ENCODE data around the gene RPA4. TPM values are rescaled to one million over a fixed set of nuclear protein-coding genes. Genes with fewer than 3 reads are reported as not detected.

RPA4 gene
- total and polyA plus RNA-seq, 10 of the 15 experiments (the other 5 are each of a cell fraction or from before 2014, with no cell fraction given) = 0.20 to 1.3 (median 0.43) TPM

GRCh38 chrX:96843566-96843965, 40.1 kb upstream of the RPA4 start (continued):
- TF ChIP-seq E2F8 (IDR thresholded peaks at IDR 0.05; ENCODE audit: low read depth, partially characterized antibody) (no peak), NRF1 (conservative IDR thresholded peaks at IDR 0.05; ENCODE audit: low read depth, low read length) (no peak), BACH1 (IDR thresholded peaks at IDR 0.05; ENCODE audit: borderline replicate concordance) (no peak)
- TF ChIP-seq, protein P1, sequence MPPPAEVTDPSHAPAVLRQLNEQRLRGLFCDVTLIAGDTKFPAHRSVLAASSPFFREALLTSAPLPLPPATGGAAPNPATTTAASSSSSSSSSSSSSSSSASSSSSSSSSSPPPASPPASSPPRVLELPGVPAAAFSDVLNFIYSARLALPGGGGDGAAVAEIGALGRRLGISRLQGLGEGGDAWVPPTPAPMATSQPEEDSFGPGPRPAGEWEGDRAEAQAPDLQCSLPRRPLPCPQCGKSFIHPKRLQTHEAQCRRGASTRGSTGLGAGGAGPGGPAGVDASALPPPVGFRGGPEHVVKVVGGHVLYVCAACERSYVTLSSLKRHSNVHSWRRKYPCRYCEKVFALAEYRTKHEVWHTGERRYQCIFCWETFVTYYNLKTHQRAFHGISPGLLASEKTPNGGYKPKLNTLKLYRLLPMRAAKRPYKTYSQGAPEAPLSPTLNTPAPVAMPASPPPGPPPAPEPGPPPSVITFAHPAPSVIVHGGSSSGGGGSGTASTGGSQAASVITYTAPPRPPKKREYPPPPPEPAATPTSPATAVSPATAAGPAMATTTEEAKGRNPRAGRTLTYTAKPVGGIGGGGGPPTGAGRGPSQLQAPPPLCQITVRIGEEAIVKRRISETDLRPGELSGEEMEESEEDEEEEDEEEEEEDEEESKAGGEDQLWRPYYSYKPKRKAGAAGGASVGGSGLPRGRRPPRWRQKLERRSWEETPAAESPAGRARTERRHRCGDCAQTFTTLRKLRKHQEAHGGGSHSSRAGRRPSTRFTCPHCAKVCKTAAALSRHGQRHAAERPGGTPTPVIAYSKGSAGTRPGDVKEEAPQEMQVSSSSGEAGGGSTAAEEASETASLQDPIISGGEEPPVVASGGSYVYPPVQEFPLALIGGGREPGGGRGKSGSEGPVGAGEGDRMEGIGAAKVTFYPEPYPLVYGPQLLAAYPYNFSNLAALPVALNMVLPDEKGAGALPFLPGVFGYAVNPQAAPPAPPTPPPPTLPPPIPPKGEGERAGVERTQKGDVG (CRISPR knock-in tag; IDR thresholded peaks at IDR 0.05) = no peak
- TF ChIP-seq, protein P2, sequence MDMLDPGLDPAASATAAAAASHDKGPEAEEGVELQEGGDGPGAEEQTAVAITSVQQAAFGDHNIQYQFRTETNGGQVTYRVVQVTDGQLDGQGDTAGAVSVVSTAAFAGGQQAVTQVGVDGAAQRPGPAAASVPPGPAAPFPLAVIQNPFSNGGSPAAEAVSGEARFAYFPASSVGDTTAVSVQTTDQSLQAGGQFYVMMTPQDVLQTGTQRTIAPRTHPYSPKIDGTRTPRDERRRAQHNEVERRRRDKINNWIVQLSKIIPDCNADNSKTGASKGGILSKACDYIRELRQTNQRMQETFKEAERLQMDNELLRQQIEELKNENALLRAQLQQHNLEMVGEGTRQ (IDR thresholded peaks at IDR 0.05; ENCODE audit: borderline replicate concordance, low read depth, low read length) = no peak
